ENCODE data around the gene IFT57. TPM values are rescaled to one million over a fixed set of nuclear protein-coding genes. Genes with fewer than 3 reads are reported as not detected.

The IFT57 gene
- total and polyA plus RNA-seq, 2 donors (not counting 1 experiment from before 2014, with no cell fraction given): 53.6 to 94.4 TPM

DNA sequence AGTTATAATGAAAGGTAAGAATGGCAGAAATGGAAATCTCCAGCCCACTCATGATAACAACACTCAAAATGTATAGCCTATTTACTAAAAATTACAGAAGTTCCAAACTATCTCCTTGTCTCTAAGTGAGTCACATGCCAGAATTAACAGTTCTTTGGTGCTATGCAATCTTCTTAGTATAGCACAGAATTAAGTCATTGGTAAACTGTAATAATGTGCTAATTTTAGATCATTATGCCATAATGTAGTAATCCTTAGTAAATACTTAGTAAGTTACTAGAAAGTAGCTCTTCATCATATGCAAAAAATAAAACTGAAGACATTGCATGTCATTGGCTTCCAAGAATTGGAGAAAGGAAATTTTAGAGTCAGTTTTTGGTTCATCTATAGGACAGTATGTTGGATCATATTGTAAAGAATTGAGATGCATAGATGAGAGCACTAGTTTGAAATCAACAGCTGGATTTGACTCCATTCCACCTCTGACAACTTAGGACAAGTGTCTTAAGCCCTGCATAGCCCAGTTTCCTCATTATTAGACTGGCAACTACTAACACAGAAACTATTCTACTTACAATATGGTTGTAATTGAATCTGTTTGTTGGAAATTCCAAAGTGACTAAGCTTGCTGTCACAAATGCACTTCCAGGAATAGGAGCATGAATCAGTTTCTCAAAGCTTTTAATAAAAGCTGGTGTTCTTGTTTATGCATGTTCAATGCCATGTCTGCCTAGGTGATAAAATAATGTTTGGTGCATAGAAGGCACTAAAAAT, 91.3 kb downstream of the IFT57 start:
- ChIA-PET POLR2A (interaction anchor here (0.8 to 1.2 kb wide), 2 partner anchors 38 to 91 kb away, joined by 3 read pairs; no protein-coding TSS in a partner anchor), CTCF (interaction anchor here (0.5 to 1.2 kb wide), 4 partner anchors 23 to 895 kb away, joined by 3 to 4 read pairs (median 3); no protein-coding TSS in a partner anchor)
- H3K4me3 Mint-ChIP-seq: peak overlapping the region; percentile 62
- Histone ChIP-seq H3K9ac (ENCODE audit: low read length) (peak overlapping the region; percentile 54), H4K20me1 (ENCODE audit: control insufficient read depth, insufficient read depth, low read length, poor library complexity, severe bottlenecking) (no peaks in the 10 kb centered on the region), H2AFZ (ENCODE audit: insufficient read depth, low read depth, low read length, poor library complexity, severe bottlenecking) (no peak overlapping the region), H3K4me1 (ENCODE audit: control insufficient read depth in 2 of 2, insufficient read depth in 2 of 2, low read length in 2 of 2) (peaks cover 97% of the 10 kb centered on the region in 2 donors), H3K27me3 (replicated peaks in 1 of 4; ENCODE audit: control extremely low read depth in 1 of 4, control insufficient read depth in 3 of 4, insufficient read depth in 4 of 4, low read length in 3 of 4) (no peaks in the 10 kb centered on the region), H3K9me3 (ENCODE audit: control extremely low read depth in 1 of 3, control insufficient read depth in 2 of 3, insufficient read depth in 1 of 3, low read length in 2 of 3) (no peaks in the 10 kb centered on the region), H3K4me2 (replicated peaks; ENCODE audit: low read depth, low read length, poor library complexity, severe bottlenecking) (peak overlapping the region; percentile 79), H3K4me3 (ENCODE audit: control extremely low read depth in 1 of 5, extremely low read depth in 1 of 5, insufficient read depth in 1 of 5, low read depth in 2 of 5, low read length in 4 of 5) (peak overlapping the region in 1 of 5 experiments; percentile 49), H3K27ac (ENCODE audit: low read length in 2 of 2) (peak overlapping the region; percentile 91 to 99), H3K79me2 (ENCODE audit: control insufficient read depth, insufficient read depth, low read length) (peaks cover 96% of the 10 kb centered on the region), H3K36me3 (replicated peaks in 1 of 2; ENCODE audit: control extremely low read depth in 1 of 2, control insufficient read depth in 1 of 2, extremely low read depth in 1 of 2, insufficient read depth in 2 of 2, low read length in 1 of 2) (peaks cover 0 to 25% of the 10 kb centered on the region in 2 experiments)
- TF ChIP-seq, protein P1, sequence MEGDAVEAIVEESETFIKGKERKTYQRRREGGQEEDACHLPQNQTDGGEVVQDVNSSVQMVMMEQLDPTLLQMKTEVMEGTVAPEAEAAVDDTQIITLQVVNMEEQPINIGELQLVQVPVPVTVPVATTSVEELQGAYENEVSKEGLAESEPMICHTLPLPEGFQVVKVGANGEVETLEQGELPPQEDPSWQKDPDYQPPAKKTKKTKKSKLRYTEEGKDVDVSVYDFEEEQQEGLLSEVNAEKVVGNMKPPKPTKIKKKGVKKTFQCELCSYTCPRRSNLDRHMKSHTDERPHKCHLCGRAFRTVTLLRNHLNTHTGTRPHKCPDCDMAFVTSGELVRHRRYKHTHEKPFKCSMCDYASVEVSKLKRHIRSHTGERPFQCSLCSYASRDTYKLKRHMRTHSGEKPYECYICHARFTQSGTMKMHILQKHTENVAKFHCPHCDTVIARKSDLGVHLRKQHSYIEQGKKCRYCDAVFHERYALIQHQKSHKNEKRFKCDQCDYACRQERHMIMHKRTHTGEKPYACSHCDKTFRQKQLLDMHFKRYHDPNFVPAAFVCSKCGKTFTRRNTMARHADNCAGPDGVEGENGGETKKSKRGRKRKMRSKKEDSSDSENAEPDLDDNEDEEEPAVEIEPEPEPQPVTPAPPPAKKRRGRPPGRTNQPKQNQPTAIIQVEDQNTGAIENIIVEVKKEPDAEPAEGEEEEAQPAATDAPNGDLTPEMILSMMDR (IDR thresholded peaks at IDR 0.05): no peak
- TF ChIP-seq EZH2 (IDR thresholded peaks at IDR 0.05; ENCODE audit: borderline replicate concordance, insufficient read depth, low read depth, low read length, poor library complexity, severe bottlenecking): no peak
- H3K27me3 Mint-ChIP-seq: no peaks in the 10 kb centered on the region
- H3K9me3 Mint-ChIP-seq (ENCODE audit: insufficient read depth): no peaks in the 10 kb centered on the region
- peak overlapping the region; percentile 85 for H3K27ac Mint-ChIP-seq
- intact Hi-C loops (cut with micrococcal nuclease): loop anchor here (10.0 kb wide), 1 partner anchor 54 kb away; no protein-coding TSS in a partner anchor
- DNase-seq: peak; percentile 39
- H3K4me1 Mint-ChIP-seq: peaks cover 91% of the 10 kb centered on the region
- ATAC-seq (ENCODE audit: low read depth): no peak

DNA sequence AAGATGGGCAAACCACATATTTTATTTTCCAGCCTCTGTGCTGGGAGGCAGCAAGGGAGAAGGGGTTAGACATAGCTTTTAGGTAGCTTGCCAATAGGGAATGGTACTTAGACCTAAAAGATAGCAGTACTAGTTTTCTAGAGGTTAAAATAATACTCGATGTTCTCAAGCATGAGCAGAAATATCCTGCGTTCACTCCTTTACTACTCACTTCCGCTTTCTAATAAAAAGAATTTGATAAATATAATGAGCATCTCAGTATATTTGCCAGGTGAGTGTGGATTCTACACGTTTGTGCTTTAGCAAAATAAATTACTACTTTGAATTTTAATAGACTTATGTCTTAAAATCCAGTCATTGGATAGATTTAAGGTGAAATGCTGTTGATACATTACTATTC, 92.0 kb downstream of the IFT57 start:
- peaks cover 92 to 93% of the 10 kb centered on the region in 2 donors for H3K4me1 ChIP-seq (ENCODE audit: control insufficient read depth in 2 of 2, insufficient read depth in 2 of 2, low read length in 2 of 2)
- H3K27ac ChIP-seq (ENCODE audit: low read length in 2 of 2): peak overlapping the region; percentile 91 to 99
- TF ChIP-seq, protein P1 (IDR thresholded peaks at IDR 0.05): no peak
- no peak for TF ChIP-seq EZH2 (IDR thresholded peaks at IDR 0.05; ENCODE audit: borderline replicate concordance, insufficient read depth, low read depth, low read length, poor library complexity, severe bottlenecking)
- POLR2A ChIA-PET: interaction anchor here (1.2 kb wide), 1 partner anchor 38 kb away, joined by 3 read pairs; no protein-coding TSS in a partner anchor
- no peak overlapping the region for H2AFZ ChIP-seq (ENCODE audit: insufficient read depth, low read depth, low read length, poor library complexity, severe bottlenecking)
- peaks cover 93% of the 10 kb centered on the region for H3K79me2 ChIP-seq (ENCODE audit: control insufficient read depth, insufficient read depth, low read length)
- no peaks in the 10 kb centered on the region for H3K9me3 Mint-ChIP-seq (ENCODE audit: insufficient read depth)
- intact Hi-C loops (cut with micrococcal nuclease): loop anchor here (10.0 kb wide), 1 partner anchor 55 kb away; no protein-coding TSS in a partner anchor
- peaks cover 87% of the 10 kb centered on the region for H3K4me1 Mint-ChIP-seq
- H3K27me3 ChIP-seq (replicated peaks in 1 of 4; ENCODE audit: control extremely low read depth in 1 of 4, control insufficient read depth in 3 of 4, insufficient read depth in 4 of 4, low read length in 3 of 4): no peaks in the 10 kb centered on the region
- no CpG with 5 or more reads among the region's 4 CpGs for WGBS (ENCODE audit: insufficient coverage)
- peak overlapping the region in 3 of 5 experiments; percentile 16 to 49 (median 28) for H3K4me3 ChIP-seq (ENCODE audit: control extremely low read depth in 1 of 5, extremely low read depth in 1 of 5, insufficient read depth in 1 of 5, low read depth in 2 of 5, low read length in 4 of 5)
- CTCF ChIA-PET: no interaction called here
- peaks cover 0 to 19% of the 10 kb centered on the region in 2 experiments for H3K36me3 ChIP-seq (replicated peaks in 1 of 2; ENCODE audit: control extremely low read depth in 1 of 2, control insufficient read depth in 1 of 2, extremely low read depth in 1 of 2, insufficient read depth in 2 of 2, low read length in 1 of 2)
- no peaks in the 10 kb centered on the region for H4K20me1 ChIP-seq (ENCODE audit: control insufficient read depth, insufficient read depth, low read length, poor library complexity, severe bottlenecking)
- H3K27me3 Mint-ChIP-seq: no peaks in the 10 kb centered on the region
- no peak for ATAC-seq (ENCODE audit: low read depth)
- H3K4me3 Mint-ChIP-seq: peak overlapping the region; percentile 62
- peak overlapping the region; percentile 54 for H3K9ac ChIP-seq (ENCODE audit: low read length)
- H3K4me2 ChIP-seq (replicated peaks; ENCODE audit: low read depth, low read length, poor library complexity, severe bottlenecking): peak overlapping the region; percentile 79
- peak overlapping the region; percentile 85 for H3K27ac Mint-ChIP-seq
- peak; percentile 66 for DNase-seq
- H3K9me3 ChIP-seq (ENCODE audit: control extremely low read depth in 1 of 3, control insufficient read depth in 2 of 3, insufficient read depth in 1 of 3, low read length in 2 of 3): no peaks in the 10 kb centered on the region

Measured in B cell (primary cell).